ENCODE results near the gene SLC10A6. TPM values are rescaled to one million over a fixed set of nuclear protein-coding genes. Genes with fewer than 3 reads are reported as not detected.
"Not testable (repeated sequence)": the region's sequence is repeated elsewhere in the genome, so short reads cannot be mapped to it uniquely, and the experiment has no call there.

The SLC10A6 gene, protein sequence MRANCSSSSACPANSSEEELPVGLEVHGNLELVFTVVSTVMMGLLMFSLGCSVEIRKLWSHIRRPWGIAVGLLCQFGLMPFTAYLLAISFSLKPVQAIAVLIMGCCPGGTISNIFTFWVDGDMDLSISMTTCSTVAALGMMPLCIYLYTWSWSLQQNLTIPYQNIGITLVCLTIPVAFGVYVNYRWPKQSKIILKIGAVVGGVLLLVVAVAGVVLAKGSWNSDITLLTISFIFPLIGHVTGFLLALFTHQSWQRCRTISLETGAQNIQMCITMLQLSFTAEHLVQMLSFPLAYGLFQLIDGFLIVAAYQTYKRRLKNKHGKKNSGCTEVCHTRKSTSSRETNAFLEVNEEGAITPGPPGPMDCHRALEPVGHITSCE
- total RNA-seq: not detected

DNA sequence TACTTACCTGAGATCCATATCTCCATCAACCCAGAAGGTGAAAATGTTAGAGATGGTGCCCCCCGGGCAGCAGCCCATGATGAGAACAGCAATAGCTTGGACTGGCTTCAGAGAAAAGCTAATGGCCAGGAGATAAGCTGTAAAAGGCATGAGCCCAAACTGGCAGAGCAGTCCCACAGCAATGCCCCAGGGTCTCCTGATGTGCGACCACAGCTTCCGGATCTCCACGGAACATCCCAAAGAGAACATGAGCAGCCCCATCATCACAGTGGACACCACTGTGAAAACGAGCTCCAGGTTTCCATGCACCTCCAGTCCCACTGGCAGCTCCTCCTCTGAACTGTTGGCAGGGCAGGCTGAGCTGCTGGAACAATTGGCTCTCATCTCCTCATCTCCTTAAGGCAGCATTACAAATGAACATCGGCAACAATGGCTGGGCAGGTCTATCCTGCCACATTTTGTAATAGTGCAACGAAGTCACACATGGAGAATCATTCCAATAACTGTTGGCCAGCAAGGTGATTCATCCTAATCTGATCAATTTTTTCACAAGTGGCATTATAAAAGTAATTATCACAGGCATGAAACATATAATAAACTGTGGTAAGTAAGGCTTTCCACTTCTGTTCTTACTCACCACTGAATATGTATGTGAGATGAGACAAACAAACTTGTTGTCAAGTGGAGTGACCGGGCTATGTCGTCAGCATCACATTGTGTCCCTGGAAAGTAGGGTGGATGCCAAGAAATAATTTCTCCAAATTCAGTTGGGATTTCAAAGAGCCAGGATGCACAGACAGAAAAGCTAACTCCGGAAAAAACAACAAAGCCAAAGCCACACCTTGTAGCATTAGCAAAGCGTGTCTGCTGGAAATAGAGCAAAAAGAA is at the start of gene SLC10A6:
TSS of gene SLC10A6 (minus strand) at position 653 of the 888 bp plus-strand sequence. CDS start at position 384, 269 bp downstream.
- Mint-ChIP-seq H3K4me1 (no peaks in the 10 kb centered on the region), H3K36me3 (ENCODE audit: low read depth) (no peaks in the 10 kb centered on the region), H3K4me3 (no peak within 1 kb of the TSS), H3K27me3 (peaks cover 26% of the 10 kb centered on the region), H3K9me3 (peaks cover 5% of the 10 kb centered on the region), H3K27ac (no peak within 1 kb of the TSS)
- no peak for ATAC-seq (replicated peaks)

DNA sequence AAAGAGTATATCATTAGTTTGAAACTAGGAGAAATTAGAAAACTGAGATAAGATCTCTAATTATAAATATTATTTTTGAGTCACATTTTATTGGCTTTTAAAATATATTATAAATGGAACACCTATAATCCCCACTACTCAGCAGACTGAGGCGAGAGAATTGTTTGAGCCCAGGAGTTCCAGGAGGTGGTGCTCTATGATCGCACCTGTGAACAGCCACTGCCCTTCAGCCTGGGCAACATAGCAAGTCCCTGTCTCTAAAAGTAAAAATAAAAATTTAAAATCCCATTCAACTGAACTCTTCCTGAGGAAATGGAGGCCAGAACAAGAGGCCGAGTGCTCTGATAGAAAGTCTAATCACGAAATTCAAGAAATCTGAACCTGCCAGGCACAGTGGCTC is 49.4 kb upstream of the SLC10A6 start:
- no peaks in the 10 kb centered on the region for H3K27me3 Mint-ChIP-seq
- H3K4me1 Mint-ChIP-seq: no peaks in the 10 kb centered on the region
- H3K36me3 Mint-ChIP-seq (ENCODE audit: low read depth): no peaks in the 10 kb centered on the region
- H3K9me3 Mint-ChIP-seq: no peaks in the 10 kb centered on the region
- H3K27ac Mint-ChIP-seq: no peak overlapping the region
- no peak for ATAC-seq (replicated peaks)
- no peak overlapping the region for H3K4me3 Mint-ChIP-seq

DNA sequence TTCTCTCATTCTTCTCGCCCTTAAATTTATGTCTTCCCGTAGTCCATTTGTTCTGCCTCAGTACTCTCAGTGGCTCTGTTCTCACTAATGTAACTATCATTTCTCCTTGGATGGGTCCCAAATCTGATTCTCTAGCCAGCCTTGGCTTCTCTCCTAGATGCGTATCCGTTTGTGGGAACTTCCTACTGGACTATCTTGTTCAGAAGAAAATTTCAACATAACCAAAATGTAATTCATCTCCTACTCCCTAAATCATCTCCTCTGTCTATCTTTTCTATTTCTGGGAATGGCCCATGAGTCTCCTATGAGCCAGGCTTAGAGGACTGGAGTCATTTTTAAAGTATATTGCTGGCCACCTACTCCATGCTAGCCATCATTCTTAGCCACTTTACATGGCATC is 47.4 kb upstream of the SLC10A6 start:
- peaks cover 4% of the 10 kb centered on the region for H3K27me3 Mint-ChIP-seq

DNA sequence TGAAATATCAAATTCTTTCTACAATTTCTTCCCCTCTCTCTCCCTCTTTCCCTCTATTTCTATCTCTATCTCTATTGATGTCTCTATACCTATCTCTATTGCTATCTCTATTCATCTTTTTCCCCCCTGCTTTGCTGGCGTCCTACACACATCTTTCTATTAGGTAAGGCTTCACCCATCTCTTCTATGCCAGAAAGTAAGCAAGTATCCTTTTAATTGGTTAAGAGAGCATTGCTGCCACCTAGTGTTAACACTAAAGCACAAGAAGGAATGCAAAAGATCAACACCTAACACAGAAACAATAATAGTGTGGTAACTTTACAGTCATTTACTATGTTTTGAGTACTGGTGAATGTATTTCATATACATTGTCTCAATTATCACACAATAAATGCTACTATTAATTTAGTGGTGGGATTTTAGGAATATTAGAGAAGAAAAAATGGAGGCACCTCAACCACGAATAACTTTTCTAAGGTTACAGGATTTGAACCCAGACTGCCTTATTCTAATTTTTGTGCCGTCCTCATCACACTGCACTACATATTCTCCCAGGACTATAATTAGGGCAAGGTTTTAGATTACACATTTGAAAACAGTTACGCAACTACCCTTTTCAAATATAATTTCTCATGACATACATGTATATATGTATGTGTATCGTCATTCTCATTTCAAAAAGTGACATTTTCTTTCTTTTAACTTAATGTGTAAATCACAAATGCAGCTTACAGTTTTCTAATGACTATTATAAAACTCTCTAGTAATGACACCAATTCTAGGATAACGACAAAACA is 46.7 kb upstream of the SLC10A6 start:
- H3K4me1 Mint-ChIP-seq: no peaks in the 10 kb centered on the region

More for the DNA sequence above, 47.4 kb upstream of the SLC10A6 start:
- Mint-ChIP-seq H3K4me3 (no peak overlapping the region), H3K27ac (no peak overlapping the region), H3K4me1 (no peaks in the 10 kb centered on the region), H3K36me3 (ENCODE audit: low read depth) (no peaks in the 10 kb centered on the region), H3K9me3 (no peaks in the 10 kb centered on the region)
- ATAC-seq (replicated peaks): no peak

DNA sequence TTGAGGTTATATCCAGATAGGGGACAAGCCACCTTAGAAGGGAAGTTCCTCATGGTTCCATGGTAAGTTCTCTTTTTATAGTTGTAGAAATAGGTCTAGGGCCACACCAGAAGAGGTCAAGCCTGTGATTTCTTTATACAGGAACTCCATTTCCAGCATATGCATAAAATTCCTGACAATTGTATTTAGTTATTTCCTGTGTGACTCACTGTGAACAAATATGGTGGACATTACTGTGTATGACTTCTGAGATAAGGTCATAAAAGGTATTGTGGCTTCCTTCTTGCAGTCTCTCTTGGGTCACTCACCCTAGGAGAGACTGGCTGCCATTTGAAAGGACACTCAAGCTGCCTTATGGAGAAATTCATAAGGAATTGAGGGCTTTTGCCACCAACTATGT is 45.3 kb upstream of the SLC10A6 start:
- H3K27me3 Mint-ChIP-seq: peaks cover 7% of the 10 kb centered on the region
- ATAC-seq (replicated peaks): no peak

More for the DNA sequence above, 46.7 kb upstream of the SLC10A6 start:
- no peaks in the 10 kb centered on the region for H3K36me3 Mint-ChIP-seq (ENCODE audit: low read depth)
- H3K27me3 Mint-ChIP-seq: peaks cover 7% of the 10 kb centered on the region
- peak; percentile 55 for ATAC-seq (replicated peaks)
- no peak overlapping the region for H3K4me3 Mint-ChIP-seq
- H3K9me3 Mint-ChIP-seq: no peaks in the 10 kb centered on the region
- no peak overlapping the region for H3K27ac Mint-ChIP-seq

DNA sequence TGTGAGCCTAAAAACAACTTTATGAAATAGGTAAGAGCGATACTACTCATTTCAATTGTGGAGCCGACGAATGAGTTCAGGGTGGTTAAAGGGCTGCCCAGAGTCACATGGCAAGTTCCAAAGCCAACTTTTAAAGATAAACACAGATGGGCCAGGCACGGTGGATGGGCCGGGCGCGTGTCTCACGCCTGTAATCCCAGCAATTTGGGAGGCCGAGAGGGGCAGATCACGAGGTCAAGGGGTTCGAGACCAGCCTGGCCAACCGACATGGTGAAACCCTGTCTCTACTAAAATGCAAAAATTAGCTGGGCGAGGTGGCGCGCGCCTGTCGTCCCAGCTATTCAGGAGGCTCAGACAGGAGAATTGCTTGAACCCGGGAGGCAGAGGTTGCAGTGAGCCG is 44.0 kb upstream of the SLC10A6 start:
- Mint-ChIP-seq H3K4me1 (no peaks in the 10 kb centered on the region), H3K27me3 (peaks cover 7% of the 10 kb centered on the region), H3K27ac (no peak overlapping the region), H3K4me3 (peak overlapping the region; percentile 69), H3K9me3 (no peaks in the 10 kb centered on the region), H3K36me3 (ENCODE audit: low read depth) (no peaks in the 10 kb centered on the region)
- no peak for ATAC-seq (replicated peaks)

More for the DNA sequence above, 45.3 kb upstream of the SLC10A6 start:
- Mint-ChIP-seq H3K4me1 (no peaks in the 10 kb centered on the region), H3K36me3 (ENCODE audit: low read depth) (no peaks in the 10 kb centered on the region), H3K9me3 (no peaks in the 10 kb centered on the region), H3K4me3 (no peak overlapping the region), H3K27ac (no peak overlapping the region)

DNA sequence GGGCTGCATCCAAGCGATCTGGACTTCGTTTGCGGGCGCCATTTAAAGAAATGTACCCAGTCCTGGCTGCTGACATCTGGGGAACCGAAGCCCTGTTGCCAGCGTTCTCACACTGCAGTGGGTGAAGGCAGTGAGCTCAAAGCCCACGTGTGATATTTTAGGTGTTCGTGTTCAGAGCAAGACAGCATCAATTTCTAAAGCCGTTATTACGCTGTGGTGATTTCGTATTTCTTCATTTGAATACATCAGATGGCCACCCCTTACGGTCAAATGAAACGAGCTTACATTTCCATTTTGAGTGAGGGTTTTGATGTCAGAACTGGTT is 43.4 kb upstream of the SLC10A6 start:
- Mint-ChIP-seq H3K4me1 (no peaks in the 10 kb centered on the region), H3K27me3 (peaks cover 7% of the 10 kb centered on the region), H3K27ac (no peak overlapping the region), H3K9me3 (no peaks in the 10 kb centered on the region), H3K4me3 (peak overlapping the region; percentile 69), H3K36me3 (ENCODE audit: low read depth) (no peaks in the 10 kb centered on the region)
- peak; percentile 12 for ATAC-seq (replicated peaks)

DNA sequence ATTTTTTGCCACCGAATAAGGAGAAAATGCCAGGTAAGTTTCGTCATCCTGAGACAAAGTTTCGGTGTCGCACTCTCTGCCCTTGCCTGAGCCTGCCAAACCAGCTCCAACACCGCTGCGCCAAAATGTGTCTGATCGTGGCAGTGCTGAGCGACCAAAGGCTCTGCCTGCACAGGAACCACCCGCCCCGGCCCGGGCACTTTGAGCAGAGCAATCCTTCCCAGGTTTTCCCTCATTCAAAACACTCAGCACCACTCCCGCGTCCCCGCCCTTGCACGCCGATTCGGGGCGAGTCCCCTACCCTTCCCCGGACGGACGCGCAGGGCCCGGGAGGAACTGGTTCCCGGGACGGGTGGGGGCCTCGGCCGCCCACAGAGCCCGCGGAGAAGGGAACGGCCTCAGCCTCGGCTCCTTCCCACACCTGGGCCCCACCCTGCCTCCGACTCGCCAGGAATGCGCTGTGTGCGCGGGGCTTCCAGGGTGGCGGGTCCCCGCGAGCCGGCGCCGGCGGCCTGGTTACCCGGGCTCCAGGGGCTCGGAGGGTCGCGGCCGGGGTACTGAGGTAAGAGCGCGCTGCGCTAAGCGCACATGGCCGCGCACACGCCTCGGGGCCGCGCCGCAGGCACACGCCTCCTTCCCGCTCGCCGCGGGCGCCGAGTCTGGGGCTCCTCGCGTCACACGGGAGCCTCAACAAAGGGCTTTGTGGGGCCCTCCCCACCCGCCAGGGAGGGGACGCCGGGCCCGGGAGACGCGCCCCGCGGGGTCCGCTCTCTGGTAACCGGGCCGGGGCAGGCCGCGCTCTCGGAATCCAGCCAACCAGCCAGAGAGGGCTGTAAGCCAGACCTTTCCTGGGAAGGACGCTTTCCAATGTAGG is 42.8 kb upstream of the SLC10A6 start, which contains the start of gene C4orf36:
TSS of gene C4orf36 (minus strand) at position 661 of the 874 bp plus-strand sequence. CDS start 902 bp downstream, outside the sequence.
- Mint-ChIP-seq H3K4me1 (no peaks in the 10 kb centered on the region), H3K36me3 (ENCODE audit: low read depth) (no peaks in the 10 kb centered on the region), H3K9me3 (no peaks in the 10 kb centered on the region), H3K27me3 (peaks cover 7% of the 10 kb centered on the region), H3K4me3 (peak within 1 kb of the TSS; percentile 77), H3K27ac (no peak within 1 kb of the TSS)
- ATAC-seq (replicated peaks): peak; percentile 79

DNA sequence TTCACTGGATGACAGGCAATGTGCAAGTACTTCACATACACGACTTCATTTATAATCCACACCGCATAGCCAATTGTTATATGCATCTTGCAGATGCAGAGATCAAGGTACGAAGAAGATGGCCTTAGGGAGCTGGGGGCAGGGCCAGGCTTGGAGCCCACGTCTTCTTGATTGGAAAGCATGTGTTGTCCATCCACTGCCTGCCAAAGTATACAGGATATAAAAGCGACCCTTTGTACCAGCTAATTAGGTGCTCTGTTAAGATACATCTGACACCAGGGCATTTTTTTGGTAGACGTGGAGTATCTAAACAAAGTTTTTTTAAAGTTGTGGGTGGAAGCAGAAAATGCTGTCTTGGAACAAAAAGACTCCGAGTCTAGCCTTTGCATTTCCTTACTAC is 41.6 kb upstream of the SLC10A6 start:
- Mint-ChIP-seq H3K27me3 (peaks cover 7% of the 10 kb centered on the region), H3K36me3 (ENCODE audit: low read depth) (no peaks in the 10 kb centered on the region), H3K4me3 (peak overlapping the region; percentile 77), H3K4me1 (no peaks in the 10 kb centered on the region), H3K27ac (no peak overlapping the region), H3K9me3 (no peaks in the 10 kb centered on the region)
- no peak for ATAC-seq (replicated peaks)

DNA sequence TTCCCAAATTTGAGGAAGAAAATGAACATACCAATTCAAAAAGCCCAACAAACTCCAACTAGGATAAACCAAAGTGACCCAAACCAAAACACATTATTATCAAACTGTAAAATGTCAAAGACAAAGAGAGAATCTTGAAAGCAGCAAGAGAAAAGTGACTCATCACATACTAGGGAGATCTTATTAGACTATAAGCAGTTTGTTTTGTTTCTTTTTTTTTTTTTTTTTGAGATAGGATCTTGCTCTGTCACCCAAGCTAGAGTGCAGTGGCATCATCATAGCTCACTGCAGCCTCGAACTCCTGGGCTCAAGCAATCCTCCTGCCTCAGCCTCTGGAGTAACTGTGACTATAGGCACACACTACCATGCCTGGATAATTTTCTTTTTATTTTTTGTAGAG is 30.5 kb upstream of the SLC10A6 start:
- Mint-ChIP-seq H3K9me3 (peaks cover 10% of the 10 kb centered on the region), H3K36me3 (ENCODE audit: low read depth) (no peaks in the 10 kb centered on the region), H3K27me3 (no peaks in the 10 kb centered on the region), H3K4me3 (no peak overlapping the region), H3K4me1 (no peaks in the 10 kb centered on the region), H3K27ac (no peak overlapping the region)
- ATAC-seq (replicated peaks): no peak

DNA sequence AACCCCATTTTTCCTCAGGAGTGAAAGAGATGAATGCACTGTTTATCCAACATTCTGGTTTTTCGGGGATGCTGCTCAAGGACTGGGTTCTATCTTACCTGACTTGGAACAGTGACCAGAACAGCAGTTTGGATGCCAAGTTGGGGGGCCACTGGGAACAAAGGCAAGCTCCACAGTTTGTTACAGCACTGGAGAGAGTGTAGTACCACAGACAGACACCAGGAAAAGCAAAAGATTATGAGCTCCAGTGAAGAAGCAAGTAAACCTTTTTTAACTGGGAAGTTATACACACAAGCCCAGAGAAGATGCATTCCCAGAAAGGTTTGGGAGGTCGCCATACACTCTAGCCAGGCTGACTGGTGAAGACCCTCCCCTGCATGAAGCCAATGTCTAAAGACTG is 29.5 kb upstream of the SLC10A6 start:
- H3K36me3 Mint-ChIP-seq (ENCODE audit: low read depth): no peaks in the 10 kb centered on the region
- H3K4me3 Mint-ChIP-seq: no peak overlapping the region
- no peak overlapping the region for H3K27ac Mint-ChIP-seq
- no peaks in the 10 kb centered on the region for H3K4me1 Mint-ChIP-seq
- ATAC-seq (replicated peaks): no peak
- peaks cover 10% of the 10 kb centered on the region for H3K9me3 Mint-ChIP-seq
- no peaks in the 10 kb centered on the region for H3K27me3 Mint-ChIP-seq

DNA sequence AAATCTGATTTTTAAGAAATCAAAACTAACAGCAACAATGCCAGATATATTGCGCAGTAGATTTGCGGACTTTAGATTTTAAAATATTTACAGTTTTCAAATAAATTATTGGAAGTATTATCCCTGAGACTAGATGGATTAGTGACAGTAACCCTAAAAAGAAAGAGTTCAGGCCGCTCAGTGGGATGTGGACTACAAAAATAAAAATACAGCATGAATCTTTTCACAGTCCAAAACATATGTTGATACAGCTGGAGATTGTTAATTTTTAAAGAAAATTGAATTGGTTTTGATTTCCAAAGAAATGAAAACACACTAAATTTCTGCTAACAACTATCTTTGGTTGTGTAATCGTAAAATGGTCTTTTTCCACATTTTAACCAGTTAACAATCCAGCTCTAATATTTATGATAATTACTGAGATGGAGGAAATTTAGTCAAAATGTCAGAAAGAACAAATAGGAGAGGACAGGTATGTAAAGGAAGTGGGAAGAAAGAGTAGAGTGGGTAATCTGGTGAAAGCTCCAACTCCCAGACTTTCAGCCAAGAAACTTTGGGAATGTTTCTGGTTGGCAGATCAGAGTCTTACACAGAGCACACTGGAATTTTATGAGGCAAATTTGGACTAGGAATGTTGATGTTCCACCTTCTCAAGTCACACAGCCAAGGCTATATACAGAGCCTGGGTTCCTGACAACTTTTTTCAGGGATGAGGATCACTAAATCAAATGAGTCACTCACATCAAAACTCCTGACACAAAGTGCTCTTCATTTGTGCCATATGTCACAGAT is 27.9 kb upstream of the SLC10A6 start:
- H3K4me1 Mint-ChIP-seq: peaks cover under 1% of the 10 kb centered on the region
- H3K9me3 Mint-ChIP-seq: peaks cover 10% of the 10 kb centered on the region
- H3K27me3 Mint-ChIP-seq: no peaks in the 10 kb centered on the region
- H3K27ac Mint-ChIP-seq: no peak overlapping the region
- ATAC-seq (replicated peaks): no peak
- H3K4me3 Mint-ChIP-seq: no peak overlapping the region
- no peaks in the 10 kb centered on the region for H3K36me3 Mint-ChIP-seq (ENCODE audit: low read depth)

DNA sequence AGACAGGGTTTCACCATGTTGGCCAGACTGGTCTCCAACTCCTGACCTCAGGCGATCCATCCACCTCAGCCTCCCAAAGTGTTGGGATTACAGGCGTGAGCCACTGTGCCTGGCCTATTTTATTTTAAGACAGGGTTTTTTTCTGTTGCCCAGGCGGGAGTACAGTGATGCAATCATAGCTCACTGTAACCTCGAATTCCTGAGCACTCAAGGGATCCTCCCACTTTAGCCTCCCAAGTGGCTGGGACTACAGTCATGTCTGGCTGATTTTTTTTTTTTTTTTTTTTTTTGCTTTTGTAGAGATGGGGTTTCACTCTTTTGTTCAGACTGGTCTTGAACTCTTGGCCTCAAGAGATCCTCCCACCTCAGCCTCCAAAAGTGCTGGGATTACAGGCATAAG is 26.3 kb upstream of the SLC10A6 start:
- ATAC-seq (replicated peaks); H3K27ac Mint-ChIP-seq; H3K4me3 Mint-ChIP-seq; H3K36me3 Mint-ChIP-seq (ENCODE audit: low read depth); H3K27me3 Mint-ChIP-seq; H3K4me1 Mint-ChIP-seq: not testable (repeated sequence)
- H3K9me3 Mint-ChIP-seq: peaks cover 10% of the 10 kb centered on the region
